ENCODE results near the gene HYAL2. TPM values are rescaled to one million over a fixed set of nuclear protein-coding genes. Genes with fewer than 3 reads are reported as not detected.

The HYAL2 gene
- polyA plus RNA-seq, 3 donors = 18.3 to 25.8 (median 18.9) TPM

GRCh38 chr3:50279255-50280016, 43.1 kb downstream of the HYAL2 start:
- Mint-ChIP-seq H3K27ac (no peak overlapping the region), H3K4me1 (peaks cover 16% of the 10 kb centered on the region), H3K9me3 (peaks cover 0 to 14% (median 10%) of the 10 kb centered on the region in 7 donors), H3K4me3 (no peak overlapping the region), H3K36me3 (peaks cover 4 to 5% of the 10 kb centered on the region in 2 donors), H3K27me3 (ENCODE audit: low read depth in 3 of 3) (peaks cover 34 to 47% (median 41%) of the 10 kb centered on the region in 3 donors)
- no peak overlapping the region for H3K9ac ChIP-seq (ENCODE audit: insufficient read depth, low read length, poor library complexity, severe bottlenecking)
- intact Hi-C loops (cut with micrococcal nuclease) = no loop called here
- H3K4me3 ChIP-seq (replicated peaks in 1 of 3; ENCODE audit: low read depth in 2 of 3, low read length in 3 of 3) = no peak overlapping the region
- no peak overlapping the region for H2AFZ ChIP-seq (ENCODE audit: insufficient read depth, low read depth, low read length, poor library complexity, severe bottlenecking)
- 100% methylated on average over 1 of the region's 8 CpGs for WGBS (ENCODE audit: insufficient coverage)
- H3K27ac ChIP-seq (ENCODE audit: low read depth in 1 of 2, low read length in 2 of 2) = no peak overlapping the region
- peaks cover 5 to 17% of the 10 kb centered on the region in 2 donors for H3K4me1 ChIP-seq (ENCODE audit: control insufficient read depth in 1 of 2, insufficient read depth in 2 of 2, low read length in 2 of 2)
- peaks cover 19 to 35% of the 10 kb centered on the region in 2 donors for H3K27me3 ChIP-seq (ENCODE audit: control insufficient read depth in 2 of 2, insufficient read depth in 2 of 2, low read length in 2 of 2)
- no peak for DNase-seq
- no peaks in the 10 kb centered on the region for H4K20me1 ChIP-seq (ENCODE audit: insufficient read depth, low read length)
- TF ChIP-seq CTCF (IDR thresholded peaks at IDR 0.05) = no peak
- peaks cover 3 to 9% of the 10 kb centered on the region in 2 donors for H3K9me3 ChIP-seq (replicated peaks in 1 of 2; ENCODE audit: control insufficient read depth in 1 of 2, insufficient read depth in 1 of 2, low read length in 2 of 2)
- no peaks in the 10 kb centered on the region for H3K36me3 ChIP-seq (replicated peaks in 1 of 2; ENCODE audit: control insufficient read depth in 1 of 2, insufficient read depth in 2 of 2, low read length in 2 of 2)
- no peak overlapping the region for H3K4me2 ChIP-seq (replicated peaks; ENCODE audit: extremely low read depth, low read length, poor library complexity, severe bottlenecking)
- no peaks in the 10 kb centered on the region for H3K79me2 ChIP-seq (ENCODE audit: insufficient read depth, low read length)

- Histone ChIP-seq H3K9ac (ENCODE audit: insufficient read depth, low read length, poor library complexity, severe bottlenecking) (no peak within 1 kb of the TSS), H3K36me3 (replicated peaks in 1 of 2; ENCODE audit: control insufficient read depth in 1 of 2, insufficient read depth in 2 of 2, low read length in 2 of 2) (no peaks in the 10 kb centered on the region), H3K4me1 (ENCODE audit: control insufficient read depth in 1 of 2, insufficient read depth in 2 of 2, low read length in 2 of 2) (peaks cover 7 to 23% of the 10 kb centered on the region in 2 donors), H3K4me2 (replicated peaks; ENCODE audit: extremely low read depth, low read length, poor library complexity, severe bottlenecking) (no peak within 1 kb of the TSS), H3K27ac (ENCODE audit: low read depth in 1 of 2, low read length in 2 of 2) (no peak within 1 kb of the TSS), H3K9me3 (replicated peaks in 1 of 2; ENCODE audit: control insufficient read depth in 1 of 2, insufficient read depth in 1 of 2, low read length in 2 of 2) (peaks cover 3 to 11% of the 10 kb centered on the region in 2 donors), H3K27me3 (ENCODE audit: control insufficient read depth in 2 of 2, insufficient read depth in 2 of 2, low read length in 2 of 2) (peaks cover 22 to 41% of the 10 kb centered on the region in 2 donors), H3K79me2 (ENCODE audit: insufficient read depth, low read length) (no peaks in the 10 kb centered on the region), H4K20me1 (ENCODE audit: insufficient read depth, low read length) (no peaks in the 10 kb centered on the region), H2AFZ (ENCODE audit: insufficient read depth, low read depth, low read length, poor library complexity, severe bottlenecking) (no peak within 1 kb of the TSS), H3K4me3 (replicated peaks in 1 of 3; ENCODE audit: low read depth in 2 of 3, low read length in 3 of 3) (no peak within 1 kb of the TSS)
- Mint-ChIP-seq H3K27me3 (ENCODE audit: low read depth in 3 of 3) (peaks cover 39 to 53% (median 47%) of the 10 kb centered on the region in 3 donors), H3K36me3 (peaks cover 6 to 8% of the 10 kb centered on the region in 2 donors), H3K27ac (peak within 1 kb of the TSS in 1 of 7 donors; percentile 1), H3K9me3 (peaks cover 0 to 18% (median 11%) of the 10 kb centered on the region in 7 donors), H3K4me3 (peak within 1 kb of the TSS in 1 of 2 donors; percentile 65), H3K4me1 (peaks cover 21% of the 10 kb centered on the region)
- 77% methylated on average over 2 of the region's 2 CpGs for WGBS (ENCODE audit: insufficient coverage)
- DNase-seq = no peak
- no peak for TF ChIP-seq CTCF (IDR thresholded peaks at IDR 0.05)
- intact Hi-C loops (cut with micrococcal nuclease) = no loop called here
These were observed 43.7 kb downstream of the HYAL2 start, which contains the start of gene LSMEM2 for GRCh38 chr3:50278880-50279224. LSMEM2 (plus strand) TSS chr3:50279087; CDS start chr3:50279114, 27 bp downstream.

All from CD14-positive monocyte (primary cell).